HCT116 (cell line): Measurements from ENCODE around the gene MYCN.

ENCODE experiments used
- CTCF ChIP-seq, 3 experiments: fragments of 200-600 bp in 1 of 3; sonication (generic) in 1 of 3; IDR thresholded peaks in 2 of 3; conservative IDR thresholded peaks in 1 of 3; 2 replicates each; pipeline ENCODE4 v1.5.1; 2012 to 2017; ENCODE audit warnings: low read depth in 2 of 3, low read length in 2 of 3, antibody characterized with exemption in 1 of 3, borderline replicate concordance in 1 of 3, control low read depth in 1 of 3, mild to moderate bottlenecking in 1 of 3, mixed read lengths in 1 of 3, mixed run types in 1 of 3, moderate library complexity in 1 of 3; ENCODE audit not compliant: insufficient read depth in 1 of 3
- ZFX ChIP-seq: fragments of 450-650 bp; IDR thresholded peaks from 2 replicates; pipeline ENCODE4 v1.6.1; 2017

- no peak for TF ChIP-seq ZFX
- no peak for TF ChIP-seq CTCF (IDR thresholded peaks at IDR 0.05 in 2 of 3, conservative IDR thresholded peaks at IDR 0.05 in 1 of 3; ENCODE audit: borderline replicate concordance in 1 of 3, insufficient read depth in 1 of 3, low read depth in 2 of 3, low read length in 2 of 3)
These were observed 34.9 kb downstream of the MYCN start for GRCh38 chr2:15975261-15975600.
